IMR-90 (cell line): ENCODE measurements around the gene DISC1. TPM values are rescaled to one million over a fixed set of nuclear protein-coding genes. Genes with fewer than 3 reads are reported as not detected.

Source experiments
- ATAC-seq: fragments of 200-7000 bp; cut with Tn5 transposase; 2 replicates; pipeline ENCODE4 v1.9.1; 2020; ENCODE audit warnings: low read depth, mild to moderate bottlenecking, moderate library complexity
- BruUV-seq: library from RNA; stranded (reverse); fragments of 400-500 nt; replicated peaks from 2 replicates; lab custom pipeline; 2021; lab: Mats Ljungman, UMichigan
- CTCF ChIA-PET: fragments of 300-600 bp; formaldehyde crosslinking; extraction: SDS; loops from one replicate; lab custom pipeline; 2021; ENCODE audit warnings: antibody characterized with exemption; lab: Yijun Ruan, JAX
- POLR2A ChIA-PET: fragments of 300-600 bp; sonication (Branson Sonifier 250); formaldehyde crosslinking; loops from one replicate; lab custom pipeline; 2022; ENCODE audit warnings: antibody characterized with exemption; ENCODE audit not compliant: unreplicated experiment; lab: Charles Lee
- DNase-seq: peaks from one replicate; pipeline ENCODE4 v3.0.0; 2013
- H2AFZ ChIP-seq: replicated peaks from 2 replicates; pipeline ENCODE3; 2013; ENCODE audit warnings: low read length, mild to moderate bottlenecking; ENCODE audit not compliant: poor library complexity
- H2AK5ac ChIP-seq: 2 replicates; pipeline ENCODE4 v1.6.1; 2013; ENCODE audit warnings: low read depth, low read length, inconsistent platforms
- H2AK9ac ChIP-seq: replicated peaks from 2 replicates; pipeline ENCODE3; 2013; ENCODE audit warnings: mild to moderate bottlenecking, low read depth, low read length, moderate library complexity; ENCODE audit not compliant: poor library complexity
- H2BK120ac ChIP-seq: 2 replicates; pipeline ENCODE4 v1.6.1; 2013; ENCODE audit warnings: low read depth, low read length, inconsistent platforms
- H2BK15ac ChIP-seq: 3 replicates; pipeline ENCODE4 v1.6.1; 2013; ENCODE audit warnings: low read depth, low read length, inconsistent platforms
- H2BK20ac ChIP-seq: 2 replicates; pipeline ENCODE4 v1.6.1; 2013; ENCODE audit warnings: low read depth, mild to moderate bottlenecking, inconsistent platforms, low read length, moderate library complexity
- H2BK5ac ChIP-seq: 2 replicates; pipeline ENCODE4 v1.6.1; 2013; ENCODE audit warnings: mild to moderate bottlenecking, low read depth, low read length, inconsistent platforms; ENCODE audit not compliant: poor library complexity, severe bottlenecking
- H3K14ac ChIP-seq: replicated peaks from 2 replicates; pipeline ENCODE4 v1.6.1; 2013; ENCODE audit warnings: low read depth, low read length, inconsistent platforms
- H3K18ac ChIP-seq: 2 replicates; pipeline ENCODE4 v1.6.1; 2013; ENCODE audit warnings: low read depth, low read length, control low read depth
- H3K23ac ChIP-seq: 2 replicates; pipeline ENCODE4 v1.6.1; 2013; ENCODE audit warnings: low read depth, low read length, inconsistent platforms
- H3K27ac ChIP-seq: 2 replicates; pipeline ENCODE4 v1.5.1; 2013; ENCODE audit warnings: mild to moderate bottlenecking, control low read depth, low read length; ENCODE audit not compliant: insufficient read depth
- H3K27me3 ChIP-seq: 2 replicates; pipeline ENCODE4 v1.6.1; 2013; ENCODE audit warnings: low read length; ENCODE audit not compliant: control insufficient read depth, insufficient read depth
- H3K36me3 ChIP-seq: 2 replicates; pipeline ENCODE4 v1.6.1; 2013; ENCODE audit warnings: low read length, mixed read lengths; ENCODE audit not compliant: control insufficient read depth, insufficient read depth
- H3K4ac ChIP-seq: 2 replicates; pipeline ENCODE4 v1.6.1; 2013; ENCODE audit warnings: low read depth, low read length, inconsistent platforms
- H3K4me1 ChIP-seq: 2 replicates; pipeline ENCODE4 v1.6.1; 2013; ENCODE audit warnings: low read length, mixed read lengths; ENCODE audit not compliant: control insufficient read depth, insufficient read depth
- H3K4me2 ChIP-seq: 2 replicates; pipeline ENCODE4 v1.6.1; 2013; ENCODE audit warnings: low read depth, mild to moderate bottlenecking, control low read depth, low read length, moderate library complexity
- H3K4me3 ChIP-seq: 2 replicates; pipeline ENCODE4 v1.5.1; 2013; ENCODE audit warnings: low read depth, mild to moderate bottlenecking, control low read depth, low read length, moderate library complexity; ENCODE audit not compliant: insufficient read depth
- H3K56ac ChIP-seq: 2 replicates; pipeline ENCODE4 v1.6.1; 2013; ENCODE audit warnings: low read length, inconsistent platforms; ENCODE audit not compliant: insufficient read depth; ENCODE audit errors: extremely low read depth
- H3K79me1 ChIP-seq, 2 experiments: 2 replicates each; pipeline ENCODE4 v1.6.1; 2013; ENCODE audit warnings: low read length in 2 of 2, inconsistent platforms in 1 of 2, low read depth in 1 of 2
- H3K9ac ChIP-seq: 2 replicates; pipeline ENCODE4 v1.6.1; 2013; ENCODE audit warnings: low read depth, low read length, control low read depth
- H3K9me1 ChIP-seq: 2 replicates; pipeline ENCODE4 v1.6.1; 2013; ENCODE audit warnings: low read length, inconsistent platforms; ENCODE audit not compliant: insufficient read depth
- H3K9me3 ChIP-seq: 2 replicates; pipeline ENCODE4 v1.6.1; 2013; ENCODE audit warnings: low read length; ENCODE audit not compliant: control insufficient read depth, insufficient read depth
- H4K20me1 ChIP-seq: 2 replicates; pipeline ENCODE4 v1.6.1; 2013; ENCODE audit warnings: low read length, inconsistent platforms; ENCODE audit not compliant: insufficient read depth
- H4K5ac ChIP-seq: 2 replicates; pipeline ENCODE4 v1.6.1; 2013; ENCODE audit warnings: mild to moderate bottlenecking, low read depth, low read length, control low read depth
- H4K8ac ChIP-seq, 2 experiments: 2 replicates each; pipeline ENCODE4 v1.6.1; 2013; ENCODE audit warnings: low read depth in 2 of 2, low read length in 2 of 2, control low read depth in 1 of 2, inconsistent platforms in 1 of 2
- H4K91ac ChIP-seq: 2 replicates; pipeline ENCODE4 v1.6.1; 2013; ENCODE audit warnings: low read depth, low read length, inconsistent platforms; ENCODE audit not compliant: insufficient read depth
- BHLHE40 ChIP-seq: fragments of 150-350 bp; IDR thresholded peaks from 2 replicates; pipeline ENCODE4 v1.6.1; 2016; ENCODE audit warnings: mild to moderate bottlenecking, low read depth, low read length
- CEBPB ChIP-seq: IDR thresholded peaks from 2 replicates; pipeline ENCODE4 v1.6.1; 2012; ENCODE audit warnings: low read depth, low read length, improper control_type of control experiment
- CTCF ChIP-seq: conservative IDR thresholded peaks from 2 replicates; pipeline ENCODE4 v1.5.1; 2012; ENCODE audit warnings: mild to moderate bottlenecking, low read depth, low read length, improper control_type of control experiment
- ELK1 ChIP-seq: fragments of 150-350 bp; IDR thresholded peaks from 2 replicates; pipeline ENCODE4 v1.6.1; 2016; ENCODE audit warnings: low read depth, mild to moderate bottlenecking, low read length, moderate library complexity, borderline replicate concordance
- MAFK ChIP-seq: IDR thresholded peaks from 2 replicates; pipeline ENCODE4 v1.6.1; 2012; ENCODE audit warnings: low read depth, low read length, improper control_type of control experiment
- NFE2L2 ChIP-seq: fragments of 150-350 bp; IDR thresholded peaks from 2 replicates; pipeline ENCODE4 v1.6.1; 2016; ENCODE audit warnings: low read depth, mild to moderate bottlenecking, low read length
- RAD21 ChIP-seq: IDR thresholded peaks from 2 replicates; pipeline ENCODE4 v1.6.1; 2012; ENCODE audit warnings: low read length, improper control_type of control experiment
- RCOR1 ChIP-seq: IDR thresholded peaks from 2 replicates; pipeline ENCODE4 v1.6.1; 2012; ENCODE audit warnings: mild to moderate bottlenecking, low read length, improper control_type of control experiment; ENCODE audit not compliant: insufficient replicate concordance
- RFX5 ChIP-seq: IDR thresholded peaks from 2 replicates; pipeline ENCODE4 v1.8.0; 2012; ENCODE audit warnings: low read depth, mild to moderate bottlenecking, low read length, moderate library complexity
- USF2 ChIP-seq: fragments of 150-350 bp; IDR thresholded peaks from 2 replicates; pipeline ENCODE4 v1.6.1; 2017; ENCODE audit warnings: mild to moderate bottlenecking, antibody characterized with exemption, low read length, low read depth
- WGBS, 2 experiments: methylation state at CpG; one replicate each; pipeline versions ENCODE4 v1.1.5 to v1.1.7; 2013; ENCODE audit warnings: missing lambda C conversion rate in 2 of 2; ENCODE audit not compliant: insufficient read length in 1 of 2; ENCODE audit errors: extremely low coverage in 2 of 2; 5-methylcytosine and 5-hydroxymethylcytosine counted together
- dilution Hi-C: fragments of 300-500 bp; cut with HindIII; formaldehyde crosslinking; loops from one replicate; pipeline ENCODE4 v1.14.3; 2018; ENCODE audit warnings: low sequenced_read_pairs; ENCODE audit not compliant: unreplicated experiment
- in situ Hi-C: fragments of 300-500 bp; cut with MboI; formaldehyde crosslinking; loops from 3 replicates; pipeline ENCODE4 v1.14.3; 2019; ENCODE audit warnings: low sequenced_read_pairs, inconsistent platforms, mixed read lengths
- intact Hi-C: fragments of 100-400 bp; cut with micrococcal nuclease; formaldehyde crosslinking; loops from 2 replicates; pipeline ENCODE4 v1.10.0; 2022
- polyA plus RNA-seq, 3 experiments: library from polyadenylated mRNA; depleted of rRNA; stranded (reverse); fragments of >200 nt; gene quantifications; 2 replicates each; pipeline ENCODE4 v1.2.3, GENCODE V29; 2012; ENCODE audit warnings: low replicate concordance in 1 of 3
- total RNA-seq: library from RNA; depleted of rRNA; stranded (reverse); fragments of >200 nt; gene quantifications from 2 replicates; pipeline ENCODE4 v1.2.3, GENCODE V29; 2012

DISC1 gene
- total and polyA plus RNA-seq, 2 of the 4 experiments (the other 2 are of a cell fraction), result 2.2 to 7.0 TPM

GRCh38 chr1:231952154-231952553 lies 325.6 kb downstream of the DISC1 start:
- CTCF ChIA-PET, result interaction anchor here (0.6 kb wide), 1 partner anchor 42 kb away, joined by 3 read pairs; no protein-coding TSS in a partner anchor
- dilution Hi-C loops, result no loop called here

More at GRCh38 chr1:231952154-231952553, 325.6 kb downstream of the DISC1 start:
- no peak for TF ChIP-seq RFX5
- TF ChIP-seq NFE2L2, result no peak
- TF ChIP-seq CEBPB, result no peak
- no peak for TF ChIP-seq BHLHE40
- TF ChIP-seq RAD21, result no peak
- TF ChIP-seq RCOR1, result no peak
- no peak for TF ChIP-seq ELK1
- no peak for TF ChIP-seq USF2
- no peak for TF ChIP-seq MAFK
- TF ChIP-seq CTCF, result no peak
- H3K4ac ChIP-seq, result no peak overlapping the region
- no peaks in the 10 kb centered on the region for H3K79me1 ChIP-seq
- no peak overlapping the region for H3K4me3 ChIP-seq
- H3K18ac ChIP-seq, result no peak overlapping the region
- H4K5ac ChIP-seq, result no peak overlapping the region
- H3K23ac ChIP-seq, result no peak overlapping the region
- H3K9ac ChIP-seq, result no peak overlapping the region
- BruUV-seq, result no TSS peak
- no peak overlapping the region for H3K56ac ChIP-seq
- H4K91ac ChIP-seq, result no peak overlapping the region
- POLR2A ChIA-PET, result no interaction called here
- no peaks in the 10 kb centered on the region for H3K36me3 ChIP-seq
- no peaks in the 10 kb centered on the region for H3K27me3 ChIP-seq
- no peaks in the 10 kb centered on the region for H4K20me1 ChIP-seq
- no peak overlapping the region for H3K14ac ChIP-seq
- no peak overlapping the region for H2BK5ac ChIP-seq
- H3K9me1 ChIP-seq, result no peaks in the 10 kb centered on the region
- no peak overlapping the region for H2AK9ac ChIP-seq
- H2AFZ ChIP-seq, result no peak overlapping the region
- intact Hi-C loops (no loop called here), in situ Hi-C loops (no loop called here)
- peaks cover 3% of the 10 kb centered on the region; the same call in 1 of the 2 replicates for H3K4me1 ChIP-seq
- no peak for DNase-seq
- no peak overlapping the region for H3K4me2 ChIP-seq
- no peak overlapping the region for H3K27ac ChIP-seq
- no peaks in the 10 kb centered on the region for H3K9me3 ChIP-seq
- no peak for ATAC-seq
- H4K8ac ChIP-seq, result no peak overlapping the region
- H2AK5ac ChIP-seq, result no peak overlapping the region
- WGBS, 2 experiments, result no CpG with 5 or more reads among the region's 1 CpG
- no peak overlapping the region for H2BK20ac ChIP-seq
- H2BK120ac ChIP-seq, result no peak overlapping the region
- no peak overlapping the region for H2BK15ac ChIP-seq
